Measurements from ENCODE around the gene MAMDC2. TPM values are rescaled to one million over a fixed set of nuclear protein-coding genes. Genes with fewer than 3 reads are reported as not detected.
A peak's percentile ranks its signal among the peaks of the same experiment; 100 is the strongest.

Gene MAMDC2
- total RNA-seq, 4 donors from 2014 or later, result 15.8 to 19.6 (median 18.4) TPM

GRCh38 chr9:70152350-70152749, 108.7 kb downstream of the MAMDC2 start:
- Histone ChIP-seq H3K27me3 (no peaks in the 10 kb centered on the region), H3K27ac (no peak overlapping the region), H3K9me3 (no peaks in the 10 kb centered on the region), H3K4me3 (replicated peaks in 1 of 3) (no peak overlapping the region), H3K4me1 (no peaks in the 10 kb centered on the region), H3K36me3 (no peaks in the 10 kb centered on the region)
- intact Hi-C loops (cut with DNase I), result no loop called here
- WGBS, 2 donors, result 66 to 79% methylated on average over 3 of the region's 3 CpGs
- TF ChIP-seq, protein P1, sequence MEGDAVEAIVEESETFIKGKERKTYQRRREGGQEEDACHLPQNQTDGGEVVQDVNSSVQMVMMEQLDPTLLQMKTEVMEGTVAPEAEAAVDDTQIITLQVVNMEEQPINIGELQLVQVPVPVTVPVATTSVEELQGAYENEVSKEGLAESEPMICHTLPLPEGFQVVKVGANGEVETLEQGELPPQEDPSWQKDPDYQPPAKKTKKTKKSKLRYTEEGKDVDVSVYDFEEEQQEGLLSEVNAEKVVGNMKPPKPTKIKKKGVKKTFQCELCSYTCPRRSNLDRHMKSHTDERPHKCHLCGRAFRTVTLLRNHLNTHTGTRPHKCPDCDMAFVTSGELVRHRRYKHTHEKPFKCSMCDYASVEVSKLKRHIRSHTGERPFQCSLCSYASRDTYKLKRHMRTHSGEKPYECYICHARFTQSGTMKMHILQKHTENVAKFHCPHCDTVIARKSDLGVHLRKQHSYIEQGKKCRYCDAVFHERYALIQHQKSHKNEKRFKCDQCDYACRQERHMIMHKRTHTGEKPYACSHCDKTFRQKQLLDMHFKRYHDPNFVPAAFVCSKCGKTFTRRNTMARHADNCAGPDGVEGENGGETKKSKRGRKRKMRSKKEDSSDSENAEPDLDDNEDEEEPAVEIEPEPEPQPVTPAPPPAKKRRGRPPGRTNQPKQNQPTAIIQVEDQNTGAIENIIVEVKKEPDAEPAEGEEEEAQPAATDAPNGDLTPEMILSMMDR (IDR thresholded peaks at IDR 0.05), result no peak
- no peak for TF ChIP-seq POLR2A (IDR thresholded peaks at IDR 0.05)
- DNase-seq, result no peak

- no peak overlapping the region for H3K27ac ChIP-seq
These were observed 113.1 kb downstream of the MAMDC2 start for GRCh38 chr9:70156729-70157128.

DNA sequence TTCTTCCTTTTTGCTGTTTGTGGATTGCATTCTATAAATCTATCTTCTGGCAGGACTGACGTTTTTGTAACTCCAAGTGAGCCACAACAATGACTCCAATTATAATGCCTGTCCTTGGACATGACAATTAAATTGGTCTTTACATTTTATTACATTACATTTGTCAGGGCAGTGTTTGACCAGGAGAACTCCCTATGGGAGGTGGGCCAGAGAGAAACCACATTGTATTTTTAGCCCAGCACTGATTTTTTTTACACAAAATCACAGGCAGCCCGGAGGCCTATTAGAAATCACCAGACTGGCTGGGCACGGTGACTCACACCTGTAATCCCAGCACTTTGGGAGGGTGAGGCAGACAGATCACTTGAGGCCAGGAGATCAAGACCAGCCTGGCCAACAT, 116.0 kb downstream of the MAMDC2 start:
- WGBS, 2 donors, result 79 to 83% methylated on average over 3 of the region's 3 CpGs
- TF ChIP-seq, protein P1 (IDR thresholded peaks at IDR 0.05), result no peak
- no peak for TF ChIP-seq POLR2A (IDR thresholded peaks at IDR 0.05)
- intact Hi-C loops (cut with DNase I), result no loop called here
- H3K36me3 ChIP-seq, result no peaks in the 10 kb centered on the region
- H3K4me1 ChIP-seq, result peaks cover 0 to 5% of the 10 kb centered on the region in 2 donors
- H3K4me3 ChIP-seq (replicated peaks in 1 of 3), result no peak overlapping the region
- H3K27me3 ChIP-seq, result no peaks in the 10 kb centered on the region
- no peak for DNase-seq
- H3K9me3 ChIP-seq, result no peaks in the 10 kb centered on the region
- H3K27ac ChIP-seq, result no peak overlapping the region

More at GRCh38 chr9:70156729-70157128, 113.1 kb downstream of the MAMDC2 start:
- H3K4me1 ChIP-seq, result peaks cover 0 to under 1% of the 10 kb centered on the region in 2 donors
- intact Hi-C loops (cut with DNase I), result no loop called here
- no peaks in the 10 kb centered on the region for H3K36me3 ChIP-seq
- 86 to 89% methylated on average over 3 of the region's 3 CpGs for WGBS, 2 donors
- H3K4me3 ChIP-seq (replicated peaks in 1 of 3), result no peak overlapping the region
- no peaks in the 10 kb centered on the region for H3K27me3 ChIP-seq
- H3K9me3 ChIP-seq, result no peaks in the 10 kb centered on the region
- TF ChIP-seq POLR2A (IDR thresholded peaks at IDR 0.05), result no peak
- TF ChIP-seq, protein P1 (IDR thresholded peaks at IDR 0.05), result no peak
- DNase-seq, result no peak

DNA sequence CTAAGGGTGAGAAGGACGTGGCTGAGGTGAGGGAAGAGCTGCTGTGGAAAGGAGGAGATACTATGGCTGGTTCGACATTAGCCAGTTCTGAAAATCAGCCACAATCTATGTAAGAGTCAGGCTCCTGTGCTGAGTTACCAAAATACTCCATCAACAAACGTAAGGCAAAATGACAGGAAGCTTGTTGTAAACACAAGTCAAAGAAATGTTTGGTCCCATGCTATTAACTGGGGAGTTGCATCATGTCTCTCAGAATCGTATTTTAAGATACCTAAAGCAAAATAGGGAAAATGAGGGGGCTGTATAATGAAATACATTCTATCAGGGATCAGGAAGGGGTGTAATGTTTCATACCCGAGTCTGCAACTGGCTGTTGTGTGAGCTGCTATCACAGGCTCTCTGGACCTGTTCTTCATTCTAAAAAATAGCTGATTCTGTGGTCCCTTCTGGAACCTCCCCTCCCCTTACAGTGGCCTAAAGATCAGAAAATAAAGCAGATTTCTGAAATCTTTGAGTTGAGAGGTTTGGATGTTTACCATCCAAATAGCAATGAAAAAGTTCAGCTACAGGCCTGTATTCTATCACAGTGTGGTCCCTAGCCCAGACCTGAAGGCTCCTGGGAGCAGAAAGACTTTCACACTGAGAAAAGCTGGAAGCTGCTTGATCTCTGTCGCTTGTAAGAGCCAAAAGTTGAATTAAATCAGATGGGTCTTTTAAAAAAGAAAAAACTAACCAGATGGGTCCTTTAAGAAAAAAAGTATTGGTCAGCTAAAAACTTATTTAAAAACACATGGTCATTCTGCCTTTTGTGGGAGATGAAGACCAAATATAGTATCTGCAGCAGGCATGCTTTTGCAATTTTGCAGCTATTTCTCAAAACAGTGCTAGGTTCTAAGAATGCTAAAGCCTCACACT, 117.3 kb downstream of the MAMDC2 start:
- DNase-seq, result no peak
- Histone ChIP-seq H3K27ac (no peak overlapping the region), H3K4me1 (peaks cover 0 to 5% of the 10 kb centered on the region in 2 donors), H3K4me3 (replicated peaks in 1 of 3) (no peak overlapping the region), H3K9me3 (no peaks in the 10 kb centered on the region), H3K27me3 (no peaks in the 10 kb centered on the region), H3K36me3 (no peaks in the 10 kb centered on the region)
- TF ChIP-seq, protein P1 (IDR thresholded peaks at IDR 0.05), result no peak
- no peak for TF ChIP-seq POLR2A (IDR thresholded peaks at IDR 0.05)
- 72 to 79% methylated on average over 6 of the region's 6 CpGs for WGBS, 2 donors
- intact Hi-C loops (cut with DNase I), result no loop called here

DNA sequence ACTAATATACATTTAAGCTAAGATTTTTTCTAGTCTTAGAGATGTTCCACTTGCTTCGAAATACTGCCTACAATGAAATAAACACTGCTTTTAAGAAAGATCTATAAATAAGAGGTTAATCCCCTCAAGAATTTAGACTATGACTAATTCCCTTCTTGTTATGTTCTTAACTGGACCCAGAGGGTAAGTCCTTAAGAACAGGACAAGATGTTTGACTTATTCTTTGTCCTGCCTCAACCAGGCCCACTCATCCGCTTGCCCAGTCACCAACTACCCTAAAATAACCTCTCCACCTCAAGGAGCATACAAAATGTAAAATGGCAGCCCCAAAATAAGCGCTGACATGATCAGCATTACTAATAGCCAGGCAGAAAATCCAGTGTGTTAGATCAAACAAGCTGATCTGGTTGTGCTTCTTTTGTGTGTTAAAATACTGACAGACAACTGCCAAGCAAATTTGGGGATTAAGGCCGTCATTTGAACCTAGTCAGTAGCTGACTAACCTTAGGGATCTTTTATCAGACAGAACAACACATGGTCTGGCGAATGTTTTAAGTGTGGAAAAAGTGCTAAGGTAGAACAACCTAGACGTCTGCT, 121.5 kb downstream of the MAMDC2 start:
- Histone ChIP-seq H3K4me3 (replicated peaks in 1 of 3) (no peak overlapping the region), H3K27ac (no peak overlapping the region), H3K9me3 (no peaks in the 10 kb centered on the region), H3K36me3 (no peaks in the 10 kb centered on the region), H3K4me1 (peaks cover 0 to 5% of the 10 kb centered on the region in 2 donors), H3K27me3 (no peaks in the 10 kb centered on the region)
- WGBS, 2 donors, result 74 to 80% methylated on average over 6 of the region's 6 CpGs
- no peak for TF ChIP-seq POLR2A (IDR thresholded peaks at IDR 0.05)
- TF ChIP-seq, protein P1 (IDR thresholded peaks at IDR 0.05), result no peak
- intact Hi-C loops (cut with DNase I), result no loop called here
- peak in 1 of 2 donors; percentile 8 for DNase-seq

All from thyroid gland (tissue), 4 donors.